ENCODE results near the gene AMT.
A peak's percentile ranks its signal among the peaks of the same experiment; 100 is the strongest.

Gene AMT

GRCh38 chr3:49460188-49460890 is 38.1 kb upstream of the AMT start:
- H3K9ac ChIP-seq (ENCODE audit: low read length) = peak overlapping the region; percentile 18
- no peak overlapping the region for H4K8ac ChIP-seq (ENCODE audit: low read depth, low read length)
- H3K4ac ChIP-seq (ENCODE audit: low read depth, low read length) = peak overlapping the region; percentile 91
- peak overlapping the region; percentile 75 for H3K23ac ChIP-seq (ENCODE audit: low read length)
- H3K27me3 ChIP-seq (ENCODE audit: insufficient read depth, low read length, poor library complexity) = no peaks in the 10 kb centered on the region
- peaks cover 27% of the 10 kb centered on the region for H3K4me1 ChIP-seq (ENCODE audit: control insufficient read depth, low read depth, low read length)
- H3K18ac ChIP-seq (ENCODE audit: low read length) = peak overlapping the region; percentile 51
- no peaks in the 10 kb centered on the region for H3K36me3 ChIP-seq (ENCODE audit: control insufficient read depth, insufficient read depth, low read length)
- WGBS (ENCODE audit: extremely low coverage, insufficient coverage, low lambda C conversion rate) = no CpG with 5 or more reads among the region's 2 CpGs
- peak overlapping the region; percentile 78 for H2BK120ac ChIP-seq (ENCODE audit: low read depth, low read length)
- H3K56ac ChIP-seq (ENCODE audit: low read length) = peak overlapping the region; percentile 90
- no peak overlapping the region for H4K5ac ChIP-seq (ENCODE audit: low read length)
- peak overlapping the region; percentile 88 for H2AK5ac ChIP-seq (ENCODE audit: low read length)
- peak; percentile 59 for DNase-seq
- H2BK5ac ChIP-seq (ENCODE audit: low read length) = peak overlapping the region; percentile 95
- peak overlapping the region; percentile 81 for H3K27ac ChIP-seq (ENCODE audit: low read depth, low read length)
- H2BK15ac ChIP-seq (replicated peaks; ENCODE audit: low read depth) = no peak overlapping the region
- H3K79me1 ChIP-seq (ENCODE audit: low read length) = no peaks in the 10 kb centered on the region
- H3K4me3 ChIP-seq (ENCODE audit: low read length) = no peak overlapping the region
- no peak overlapping the region for H3K4me2 ChIP-seq (ENCODE audit: low read length)
- H3K79me2 ChIP-seq (ENCODE audit: control insufficient read depth, insufficient read depth, low read length) = no peaks in the 10 kb centered on the region

- no CpG with 5 or more reads among the region's 3 CpGs for WGBS (ENCODE audit: extremely low coverage, insufficient coverage, low lambda C conversion rate)
Measured at GRCh38 chr3:49456466-49456865, 34.2 kb upstream of the AMT start.

GRCh38 chr3:49454898-49455681 is 32.8 kb upstream of the AMT start:
- Histone ChIP-seq H2BK120ac (ENCODE audit: low read depth, low read length) (no peak overlapping the region), H2AK5ac (ENCODE audit: low read length) (no peak overlapping the region), H2BK15ac (replicated peaks; ENCODE audit: low read depth) (no peak overlapping the region), H3K56ac (ENCODE audit: low read length) (peak overlapping the region; percentile 27), H3K18ac (ENCODE audit: low read length) (no peak overlapping the region), H3K4ac (ENCODE audit: low read depth, low read length) (no peak overlapping the region), H3K4me3 (ENCODE audit: low read length) (no peak overlapping the region), H3K4me2 (ENCODE audit: low read length) (no peak overlapping the region), H3K4me1 (ENCODE audit: control insufficient read depth, low read depth, low read length) (peaks cover 9% of the 10 kb centered on the region), H3K27ac (ENCODE audit: low read depth, low read length) (no peak overlapping the region), H3K36me3 (ENCODE audit: control insufficient read depth, insufficient read depth, low read length) (no peaks in the 10 kb centered on the region), H3K9ac (ENCODE audit: low read length) (peak overlapping the region; percentile 25), H4K5ac (ENCODE audit: low read length) (no peak overlapping the region), H3K23ac (ENCODE audit: low read length) (no peak overlapping the region), H4K8ac (ENCODE audit: low read depth, low read length) (no peak overlapping the region), H3K79me2 (ENCODE audit: control insufficient read depth, insufficient read depth, low read length) (no peaks in the 10 kb centered on the region), H3K79me1 (ENCODE audit: low read length) (no peaks in the 10 kb centered on the region), H2BK5ac (ENCODE audit: low read length) (no peak overlapping the region), H3K27me3 (ENCODE audit: insufficient read depth, low read length, poor library complexity) (no peaks in the 10 kb centered on the region)
- no CpG with 5 or more reads among the region's 3 CpGs for WGBS (ENCODE audit: extremely low coverage, insufficient coverage, low lambda C conversion rate)
- DNase-seq = peak; percentile 22

More at GRCh38 chr3:49456466-49456865, 34.2 kb upstream of the AMT start:
- H4K8ac ChIP-seq (ENCODE audit: low read depth, low read length) = no peak overlapping the region
- H2AK5ac ChIP-seq (ENCODE audit: low read length) = no peak overlapping the region
- no peak overlapping the region for H3K27ac ChIP-seq (ENCODE audit: low read depth, low read length)
- no peak overlapping the region for H3K23ac ChIP-seq (ENCODE audit: low read length)
- H3K9ac ChIP-seq (ENCODE audit: low read length) = no peak overlapping the region
- no peaks in the 10 kb centered on the region for H3K79me1 ChIP-seq (ENCODE audit: low read length)
- H3K27me3 ChIP-seq (ENCODE audit: insufficient read depth, low read length, poor library complexity) = no peaks in the 10 kb centered on the region
- H3K36me3 ChIP-seq (ENCODE audit: control insufficient read depth, insufficient read depth, low read length) = no peaks in the 10 kb centered on the region
- H2BK5ac ChIP-seq (ENCODE audit: low read length) = no peak overlapping the region
- no peak overlapping the region for H3K4me3 ChIP-seq (ENCODE audit: low read length)
- no peak overlapping the region for H3K18ac ChIP-seq (ENCODE audit: low read length)
- H3K79me2 ChIP-seq (ENCODE audit: control insufficient read depth, insufficient read depth, low read length) = no peaks in the 10 kb centered on the region
- no peak overlapping the region for H3K56ac ChIP-seq (ENCODE audit: low read length)
- peak; percentile 61 for DNase-seq
- H3K4ac ChIP-seq (ENCODE audit: low read depth, low read length) = no peak overlapping the region
- no peak overlapping the region for H2BK15ac ChIP-seq (replicated peaks; ENCODE audit: low read depth)
- no peak overlapping the region for H4K5ac ChIP-seq (ENCODE audit: low read length)
- H3K4me2 ChIP-seq (ENCODE audit: low read length) = no peak overlapping the region
- H3K4me1 ChIP-seq (ENCODE audit: control insufficient read depth, low read depth, low read length) = peaks cover 22% of the 10 kb centered on the region
- H2BK120ac ChIP-seq (ENCODE audit: low read depth, low read length) = no peak overlapping the region

- no peak overlapping the region for H3K4me2 ChIP-seq (ENCODE audit: low read length)
- no peaks in the 10 kb centered on the region for H3K27me3 ChIP-seq (ENCODE audit: insufficient read depth, low read length, poor library complexity)
- H3K18ac ChIP-seq (ENCODE audit: low read length) = no peak overlapping the region
- no peaks in the 10 kb centered on the region for H3K79me1 ChIP-seq (ENCODE audit: low read length)
- DNase-seq = peak; percentile 91
- no CpG with 5 or more reads among the region's 2 CpGs for WGBS (ENCODE audit: extremely low coverage, insufficient coverage, low lambda C conversion rate)
- no peak overlapping the region for H2BK15ac ChIP-seq (replicated peaks; ENCODE audit: low read depth)
- no peak overlapping the region for H4K8ac ChIP-seq (ENCODE audit: low read depth, low read length)
- no peaks in the 10 kb centered on the region for H3K36me3 ChIP-seq (ENCODE audit: control insufficient read depth, insufficient read depth, low read length)
- no peak overlapping the region for H3K56ac ChIP-seq (ENCODE audit: low read length)
- no peak overlapping the region for H3K4me3 ChIP-seq (ENCODE audit: low read length)
- no peak overlapping the region for H2BK120ac ChIP-seq (ENCODE audit: low read depth, low read length)
- no peak overlapping the region for H4K5ac ChIP-seq (ENCODE audit: low read length)
- no peaks in the 10 kb centered on the region for H3K79me2 ChIP-seq (ENCODE audit: control insufficient read depth, insufficient read depth, low read length)
- peaks cover 7% of the 10 kb centered on the region for H3K4me1 ChIP-seq (ENCODE audit: control insufficient read depth, low read depth, low read length)
- H3K9ac ChIP-seq (ENCODE audit: low read length) = no peak overlapping the region
- no peak overlapping the region for H3K27ac ChIP-seq (ENCODE audit: low read depth, low read length)
- no peak overlapping the region for H3K23ac ChIP-seq (ENCODE audit: low read length)
- H2BK5ac ChIP-seq (ENCODE audit: low read length) = no peak overlapping the region
- no peak overlapping the region for H2AK5ac ChIP-seq (ENCODE audit: low read length)
- H3K4ac ChIP-seq (ENCODE audit: low read depth, low read length) = no peak overlapping the region
Measured at GRCh38 chr3:49454458-49454857, 32.2 kb upstream of the AMT start.

- no peak overlapping the region for H3K4me3 ChIP-seq (ENCODE audit: low read length)
- no CpG with 5 or more reads among the region's 4 CpGs for WGBS (ENCODE audit: extremely low coverage, insufficient coverage, low lambda C conversion rate)
Measured at GRCh38 chr3:49453621-49454020, 31.3 kb upstream of the AMT start.

More at GRCh38 chr3:49453621-49454020, 31.3 kb upstream of the AMT start:
- Histone ChIP-seq H3K4me2 (ENCODE audit: low read length) (no peak overlapping the region), H3K18ac (ENCODE audit: low read length) (no peak overlapping the region), H3K27me3 (ENCODE audit: insufficient read depth, low read length, poor library complexity) (no peaks in the 10 kb centered on the region), H3K9ac (ENCODE audit: low read length) (no peak overlapping the region), H4K8ac (ENCODE audit: low read depth, low read length) (no peak overlapping the region), H3K27ac (ENCODE audit: low read depth, low read length) (no peak overlapping the region), H2BK5ac (ENCODE audit: low read length) (no peak overlapping the region), H3K4ac (ENCODE audit: low read depth, low read length) (no peak overlapping the region), H3K4me1 (ENCODE audit: control insufficient read depth, low read depth, low read length) (no peaks in the 10 kb centered on the region), H3K56ac (ENCODE audit: low read length) (no peak overlapping the region), H3K23ac (ENCODE audit: low read length) (no peak overlapping the region), H3K79me2 (ENCODE audit: control insufficient read depth, insufficient read depth, low read length) (no peaks in the 10 kb centered on the region), H3K36me3 (ENCODE audit: control insufficient read depth, insufficient read depth, low read length) (no peaks in the 10 kb centered on the region), H3K79me1 (ENCODE audit: low read length) (no peaks in the 10 kb centered on the region), H2AK5ac (ENCODE audit: low read length) (no peak overlapping the region), H2BK15ac (replicated peaks; ENCODE audit: low read depth) (no peak overlapping the region), H4K5ac (ENCODE audit: low read length) (no peak overlapping the region), H2BK120ac (ENCODE audit: low read depth, low read length) (no peak overlapping the region)
- no peak for DNase-seq
